LoVo (cell line): Measurements from ENCODE around the gene ZC3H18.

Experiments
- DNase-seq: peaks from one replicate; pipeline ENCODE4 v3.0.0-alpha.2; 2016; ENCODE audit warnings: low spot score

Gene ZC3H18

GRCh38 chr16:88581033-88581432 lies 10.8 kb downstream of the ZC3H18 start:
- no peak for DNase-seq

GRCh38 chr16:88582912-88583575 lies 12.8 kb downstream of the ZC3H18 start:
- no peak for DNase-seq

- no peak for DNase-seq
Observed at GRCh38 chr16:88584676-88585075, 14.5 kb downstream of the ZC3H18 start.

- no peak for DNase-seq
Observed at GRCh38 chr16:88585269-88585668, 15.1 kb downstream of the ZC3H18 start.

GRCh38 chr16:88585927-88586581 lies 15.9 kb downstream of the ZC3H18 start:
- DNase-seq, result no peak

GRCh38 chr16:88588148-88588547 lies 17.9 kb downstream of the ZC3H18 start:
- no peak for DNase-seq

- no peak for DNase-seq
Observed at GRCh38 chr16:88588754-88589153, 18.6 kb downstream of the ZC3H18 start.

- DNase-seq, result no peak
Observed at GRCh38 chr16:88589441-88589840, 19.2 kb downstream of the ZC3H18 start.

GRCh38 chr16:88591577-88592021 lies 21.4 kb downstream of the ZC3H18 start:
- no peak for DNase-seq

- no peak for DNase-seq
Observed at GRCh38 chr16:88593061-88593460, 22.9 kb downstream of the ZC3H18 start.

- DNase-seq, result no peak
Observed at GRCh38 chr16:88593489-88593888, 23.3 kb downstream of the ZC3H18 start.

GRCh38 chr16:88593910-88594309 lies 23.7 kb downstream of the ZC3H18 start:
- DNase-seq, result no peak

GRCh38 chr16:88595101-88595500 lies 24.9 kb downstream of the ZC3H18 start:
- DNase-seq, result no peak

- no peak for DNase-seq
Observed at GRCh38 chr16:88595921-88596320, 25.7 kb downstream of the ZC3H18 start.

GRCh38 chr16:88596483-88596882 lies 26.3 kb downstream of the ZC3H18 start:
- no peak for DNase-seq

GRCh38 chr16:88597856-88598491 lies 27.8 kb downstream of the ZC3H18 start:
- DNase-seq, result no peak

GRCh38 chr16:88599092-88599733 lies 29.0 kb downstream of the ZC3H18 start:
- no peak for DNase-seq

- no peak for DNase-seq
Observed at GRCh38 chr16:88599825-88600538, 29.8 kb downstream of the ZC3H18 start.

- no peak for DNase-seq
Observed at GRCh38 chr16:88600539-88600896, 30.3 kb downstream of the ZC3H18 start.

GRCh38 chr16:88601313-88602036 lies 31.3 kb downstream of the ZC3H18 start:
- no peak for DNase-seq

GRCh38 chr16:88602091-88602490 lies 31.9 kb downstream of the ZC3H18 start:
- no peak for DNase-seq
